ENCODE results near the gene NECAB3. TPM values are rescaled to one million over a fixed set of nuclear protein-coding genes. Genes with fewer than 3 reads are reported as not detected.
A peak's percentile ranks its signal among the peaks of the same experiment; 100 is the strongest.

NECAB3 gene
- total and polyA plus RNA-seq, 2 of the 13 experiments (the other 11 are each of a cell fraction or from before 2014, with no cell fraction given): 61.5 to 65.5 TPM

GRCh38 chr20:33688938-33689424, 14.8 kb upstream of the NECAB3 start (continued):
- 0 out of 2 replicates have a peak, but pooled peaks have one; percentile 7 for TF ChIP-seq ZNF574 (CRISPR knock-in tag; IDR thresholded peaks at IDR 0.05)
- TF ChIP-seq ZNF737 (CRISPR knock-in tag; IDR thresholded peaks at IDR 0.05; ENCODE audit: borderline replicate concordance): no peak
- TF ChIP-seq RFX1 (IDR thresholded peaks at IDR 0.05): no peak
- TF ChIP-seq LBX2 (CRISPR knock-in tag; IDR thresholded peaks at IDR 0.05; ENCODE audit: borderline replicate concordance): 0 out of 2 replicates have a peak, but pooled peaks have one; percentile 36
- TF ChIP-seq ZNF280D (CRISPR knock-in tag; IDR thresholded peaks at IDR 0.05): no peak; the same call in 1 of the 2 replicates
- TF ChIP-seq SMAD1 (CRISPR knock-in tag; IDR thresholded peaks at IDR 0.05; ENCODE audit: borderline replicate concordance, low read depth): no peak
- TF ChIP-seq KAT2B (IDR thresholded peaks at IDR 0.05; ENCODE audit: borderline replicate concordance, low read depth, low read length): no peak
- no peak for TF ChIP-seq SETDB1 (CRISPR knock-in tag; IDR thresholded peaks at IDR 0.05; ENCODE audit: borderline replicate concordance)
- TF ChIP-seq ZNF570 (CRISPR knock-in tag; IDR thresholded peaks at IDR 0.05; ENCODE audit: borderline replicate concordance): no peak
- TF ChIP-seq DMTF1 (CRISPR knock-in tag; IDR thresholded peaks at IDR 0.05): no peak
- no peak for TF ChIP-seq NR1H2 (CRISPR knock-in tag; IDR thresholded peaks at IDR 0.05; ENCODE audit: borderline replicate concordance, low read depth)
- TF ChIP-seq ZMYM2 (CRISPR knock-in tag; IDR thresholded peaks at IDR 0.05): peak; percentile 68; the same call in 1 of the 2 replicates
- TF ChIP-seq, protein P1, sequence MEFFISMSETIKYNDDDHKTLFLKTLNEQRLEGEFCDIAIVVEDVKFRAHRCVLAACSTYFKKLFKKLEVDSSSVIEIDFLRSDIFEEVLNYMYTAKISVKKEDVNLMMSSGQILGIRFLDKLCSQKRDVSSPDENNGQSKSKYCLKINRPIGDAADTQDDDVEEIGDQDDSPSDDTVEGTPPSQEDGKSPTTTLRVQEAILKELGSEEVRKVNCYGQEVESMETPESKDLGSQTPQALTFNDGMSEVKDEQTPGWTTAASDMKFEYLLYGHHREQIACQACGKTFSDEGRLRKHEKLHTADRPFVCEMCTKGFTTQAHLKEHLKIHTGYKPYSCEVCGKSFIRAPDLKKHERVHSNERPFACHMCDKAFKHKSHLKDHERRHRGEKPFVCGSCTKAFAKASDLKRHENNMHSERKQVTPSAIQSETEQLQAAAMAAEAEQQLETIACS (CRISPR knock-in tag; IDR thresholded peaks at IDR 0.05): no peak
- TF ChIP-seq ZNF335 (CRISPR knock-in tag; IDR thresholded peaks at IDR 0.05): no peak
- TF ChIP-seq MIXL1 (CRISPR knock-in tag; IDR thresholded peaks at IDR 0.05): no peak
- TF ChIP-seq ZFP41 (CRISPR knock-in tag; IDR thresholded peaks at IDR 0.05; ENCODE audit: borderline replicate concordance): no peak
- TF ChIP-seq PATZ1 (CRISPR knock-in tag; IDR thresholded peaks at IDR 0.05): peak; percentile 54
